ENCODE results near the gene TAGLN. TPM values are rescaled to one million over a fixed set of nuclear protein-coding genes. Genes with fewer than 3 reads are reported as not detected.

Gene TAGLN
- total RNA-seq, 4 donors from 2014 or later = 1,525 to 3,984 (median 2,307) TPM

GRCh38 chr11:117197006-117197405, 2.2 kb upstream of the TAGLN start:
- Histone ChIP-seq H3K9me3 (no peaks in the 10 kb centered on the region), H3K36me3 (peaks cover 0 to 67% (median 17%) of the 10 kb centered on the region in 3 donors), H3K27ac (peak overlapping the region in 2 of 4 donors; percentile 89 to 92), H3K27me3 (no peaks in the 10 kb centered on the region), H3K4me3 (no peak overlapping the region), H3K4me1 (peaks cover 0 to 38% (median 14%) of the 10 kb centered on the region in 4 donors)
- no peak for DNase-seq (ENCODE audit: low spot score in 2 of 2)
- TF ChIP-seq POLR2A (IDR thresholded peaks at IDR 0.05) (no peak), CTCF (IDR thresholded peaks at IDR 0.05) (no peak), EP300 (IDR thresholded peaks at IDR 0.05) (no peak)
- 95 to 100% methylated on average over 5 to 7 of the region's 7 CpGs for WGBS, 2 donors

GRCh38 chr11:117197516-117198456, 1.4 kb upstream of the TAGLN start:
- Histone ChIP-seq H3K27ac (peak overlapping the region; percentile 80 to 92 (median 88)), H3K4me3 (peak overlapping the region in 2 of 4 donors; percentile 58 to 60), H3K27me3 (no peaks in the 10 kb centered on the region), H3K4me1 (peaks cover 0 to 44% (median 17%) of the 10 kb centered on the region in 4 donors), H3K36me3 (peaks cover 0 to 67% (median 14%) of the 10 kb centered on the region in 3 donors), H3K9me3 (no peaks in the 10 kb centered on the region)
- TF ChIP-seq POLR2A (IDR thresholded peaks at IDR 0.05) (no peak), CTCF (IDR thresholded peaks at IDR 0.05) (peak in 4 of 5 experiments; percentile 24 to 50 (median 32))
- no peak for DNase-seq (ENCODE audit: low spot score in 2 of 2)
- WGBS, 2 donors = 70 to 74% methylated on average over 17 of the region's 17 CpGs

- Histone ChIP-seq H3K4me3 (peak overlapping the region; percentile 28 to 60 (median 56)), H3K27ac (peak overlapping the region; percentile 80 to 92 (median 88)), H3K36me3 (peaks cover 0 to 67% (median 9%) of the 10 kb centered on the region in 3 donors), H3K4me1 (peaks cover 0 to 53% (median 17%) of the 10 kb centered on the region in 4 donors), H3K9me3 (no peaks in the 10 kb centered on the region), H3K27me3 (no peaks in the 10 kb centered on the region)
- DNase-seq (ENCODE audit: low spot score in 2 of 2) = no peak
- TF ChIP-seq CTCF (IDR thresholded peaks at IDR 0.05) (no peak), EP300 (IDR thresholded peaks at IDR 0.05) (no peak), POLR2A (IDR thresholded peaks at IDR 0.05) (no peak)
- 59 to 63% methylated on average over 3 to 4 of the region's 4 CpGs for WGBS, 2 donors
Measured at GRCh38 chr11:117198613-117199012, 557 bp upstream of the TAGLN start.

- H3K4me1 ChIP-seq = peaks cover 0 to 63% (median 17%) of the 10 kb centered on the region in 4 donors
- H3K9me3 ChIP-seq = no peaks in the 10 kb centered on the region
- no peaks in the 10 kb centered on the region for H3K27me3 ChIP-seq
- TF ChIP-seq EP300 (IDR thresholded peaks at IDR 0.05) (no peak), POLR2A (IDR thresholded peaks at IDR 0.05) (peak in 1 of 2 donors; percentile 31)
- H3K27ac ChIP-seq = peak overlapping the region; percentile 80 to 92 (median 88)
- no peak for DNase-seq (ENCODE audit: low spot score in 2 of 2)
- peaks cover 0 to 70% (median 0%) of the 10 kb centered on the region in 3 donors for H3K36me3 ChIP-seq
- 46 to 48% methylated on average over 10 to 13 of the region's 13 CpGs for WGBS, 2 donors
- peak overlapping the region; percentile 28 to 60 (median 56) for H3K4me3 ChIP-seq
Measured at GRCh38 chr11:117199916-117200812, 994 bp downstream of the TAGLN start.

Data from tibial nerve (tissue), 4 donors.